ENCODE results near the gene WDPCP. TPM values are rescaled to one million over a fixed set of nuclear protein-coding genes. Genes with fewer than 3 reads are reported as not detected.

Gene WDPCP
- total and polyA plus RNA-seq, 3 donors from 2014 or later, result 8.3 to 23.5 (median 20.1) TPM

GRCh38 chr2:63446658-63447057, 141.6 kb downstream of the WDPCP start:
- intact Hi-C loops (cut with DNase I; ENCODE audit: low total_unique reads), result no loop called here
- Histone ChIP-seq H3K4me3 (no peak overlapping the region), H3K9me3 (no peaks in the 10 kb centered on the region), H3K4me1 (no peaks in the 10 kb centered on the region), H3K27me3 (no peaks in the 10 kb centered on the region), H3K36me3 (ENCODE audit: low read depth, missing control alignments) (no peaks in the 10 kb centered on the region), H3K27ac (no peak overlapping the region)
- no peak for TF ChIP-seq CTCF (IDR thresholded peaks at IDR 0.05)
- no peak for TF ChIP-seq POLR2A (IDR thresholded peaks at IDR 0.05)
- no peak for DNase-seq
- WGBS, 2 donors, result 97 to 98% methylated on average over 1 of the region's 1 CpG

DNA sequence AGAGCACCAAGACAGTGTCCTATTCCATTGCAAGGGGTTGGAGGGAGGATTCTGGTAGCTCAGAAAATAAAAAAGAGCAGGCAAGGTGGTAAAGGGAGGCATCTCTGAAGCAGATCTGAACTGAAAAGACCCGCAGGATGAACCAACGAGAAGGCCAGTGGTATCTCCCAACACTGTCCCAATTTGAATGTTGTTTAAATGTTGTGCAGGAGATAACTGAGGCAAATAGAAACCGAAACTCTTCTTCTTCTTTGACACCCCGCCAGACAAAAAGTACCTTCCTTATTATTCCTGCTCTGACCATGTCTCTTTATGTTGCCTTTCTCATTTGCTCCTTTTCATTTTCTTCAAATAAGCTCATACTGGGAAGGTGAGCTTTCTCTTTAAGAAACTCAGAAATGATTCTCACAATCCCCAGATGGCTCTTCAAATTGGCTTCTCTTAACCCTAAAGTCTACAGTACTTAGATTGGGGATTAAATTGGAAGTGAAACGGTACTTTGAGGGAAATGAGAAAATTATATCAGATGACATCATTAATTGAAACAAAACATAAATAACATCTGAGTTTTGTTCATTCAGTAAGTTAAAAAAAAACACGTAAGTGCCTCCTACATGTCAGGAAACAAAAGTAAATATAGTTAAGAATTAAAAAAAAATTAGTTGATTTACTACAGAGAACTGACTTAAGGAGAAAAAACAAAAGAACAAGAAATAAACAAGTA, 143.6 kb downstream of the WDPCP start:
- Histone ChIP-seq H3K27me3 (no peaks in the 10 kb centered on the region), H3K36me3 (ENCODE audit: low read depth, missing control alignments) (no peaks in the 10 kb centered on the region), H3K9me3 (no peaks in the 10 kb centered on the region), H3K4me3 (no peak overlapping the region), H3K27ac (no peak overlapping the region), H3K4me1 (no peaks in the 10 kb centered on the region)
- intact Hi-C loops (cut with DNase I; ENCODE audit: low total_unique reads), result no loop called here
- TF ChIP-seq CTCF (IDR thresholded peaks at IDR 0.05) (no peak), POLR2A (IDR thresholded peaks at IDR 0.05) (no peak)
- DNase-seq, result no peak
- 87 to 91% methylated on average over 6 of the region's 6 CpGs for WGBS, 2 donors

GRCh38 chr2:63440612-63441011, 147.7 kb downstream of the WDPCP start:
- 63 to 83% methylated on average over 1 of the region's 1 CpG for WGBS, 2 donors
- TF ChIP-seq POLR2A (IDR thresholded peaks at IDR 0.05), result no peak
- no peak for TF ChIP-seq CTCF (IDR thresholded peaks at IDR 0.05)

GRCh38 chr2:63438181-63438580, 150.1 kb downstream of the WDPCP start:
- Histone ChIP-seq H3K36me3 (ENCODE audit: low read depth, missing control alignments) (no peaks in the 10 kb centered on the region), H3K9me3 (no peaks in the 10 kb centered on the region), H3K4me3 (no peak overlapping the region), H3K27ac (no peak overlapping the region), H3K4me1 (no peaks in the 10 kb centered on the region), H3K27me3 (no peaks in the 10 kb centered on the region)
- DNase-seq, result no peak
- WGBS, 2 donors, result 35 to 64% methylated on average over 1 of the region's 1 CpG
- intact Hi-C loops (cut with DNase I; ENCODE audit: low total_unique reads), result no loop called here
- TF ChIP-seq POLR2A (IDR thresholded peaks at IDR 0.05) (no peak), CTCF (IDR thresholded peaks at IDR 0.05) (no peak)

More at GRCh38 chr2:63440612-63441011, 147.7 kb downstream of the WDPCP start:
- Histone ChIP-seq H3K36me3 (ENCODE audit: low read depth, missing control alignments) (no peaks in the 10 kb centered on the region), H3K4me3 (no peak overlapping the region), H3K27me3 (no peaks in the 10 kb centered on the region), H3K9me3 (no peaks in the 10 kb centered on the region), H3K4me1 (no peaks in the 10 kb centered on the region), H3K27ac (no peak overlapping the region)
- intact Hi-C loops (cut with DNase I; ENCODE audit: low total_unique reads), result no loop called here
- DNase-seq, result no peak

DNA sequence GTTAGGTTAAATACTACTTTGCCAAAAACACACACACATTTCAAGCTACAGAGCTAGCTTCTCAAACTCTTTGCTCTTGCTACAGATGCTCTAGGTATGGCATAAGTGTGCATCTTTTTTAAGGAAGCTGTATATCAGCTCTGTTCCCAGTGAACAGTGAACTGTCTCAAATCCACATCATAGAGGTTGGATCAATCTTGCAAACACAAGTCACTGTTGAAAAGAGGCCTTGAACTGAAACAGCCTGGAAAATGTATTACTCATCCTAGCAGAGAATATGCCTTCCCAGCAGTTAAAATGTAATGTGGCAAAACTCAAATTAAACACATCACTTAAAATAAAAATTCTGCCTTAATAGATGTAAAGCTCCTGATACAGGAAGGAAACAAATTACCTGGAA, 151.8 kb downstream of the WDPCP start:
- TF ChIP-seq POLR2A (IDR thresholded peaks at IDR 0.05) (no peak), CTCF (IDR thresholded peaks at IDR 0.05) (no peak)
- no peak for DNase-seq
- H3K9me3 ChIP-seq, result no peaks in the 10 kb centered on the region

More for the DNA sequence above, 151.8 kb downstream of the WDPCP start:
- Histone ChIP-seq H3K4me3 (no peak overlapping the region), H3K36me3 (ENCODE audit: low read depth, missing control alignments) (no peaks in the 10 kb centered on the region), H3K27ac (no peak overlapping the region), H3K4me1 (no peaks in the 10 kb centered on the region), H3K27me3 (no peaks in the 10 kb centered on the region)
- intact Hi-C loops (cut with DNase I; ENCODE audit: low total_unique reads), result no loop called here
